Stimulated activated CD8-positive, alpha-beta memory T cell treated with anti-CD3 and anti-CD28 coated beads, Interleukin-4, amount 100 ng/mL, for 1 hour (primary cell): ENCODE data around the gene RIPOR3.
"Not testable (repeated sequence)": the region's sequence is repeated elsewhere in the genome, so short reads cannot be mapped to it uniquely, and the experiment has no call there.

ENCODE experiments used
- DNase-seq, 2 donors: peaks; one replicate each; pipeline ENCODE4 v3.0.0-alpha.2; 2020; ENCODE audit warnings: low read depth in 2 of 2, low spot score in 1 of 2

RIPOR3 gene

DNA sequence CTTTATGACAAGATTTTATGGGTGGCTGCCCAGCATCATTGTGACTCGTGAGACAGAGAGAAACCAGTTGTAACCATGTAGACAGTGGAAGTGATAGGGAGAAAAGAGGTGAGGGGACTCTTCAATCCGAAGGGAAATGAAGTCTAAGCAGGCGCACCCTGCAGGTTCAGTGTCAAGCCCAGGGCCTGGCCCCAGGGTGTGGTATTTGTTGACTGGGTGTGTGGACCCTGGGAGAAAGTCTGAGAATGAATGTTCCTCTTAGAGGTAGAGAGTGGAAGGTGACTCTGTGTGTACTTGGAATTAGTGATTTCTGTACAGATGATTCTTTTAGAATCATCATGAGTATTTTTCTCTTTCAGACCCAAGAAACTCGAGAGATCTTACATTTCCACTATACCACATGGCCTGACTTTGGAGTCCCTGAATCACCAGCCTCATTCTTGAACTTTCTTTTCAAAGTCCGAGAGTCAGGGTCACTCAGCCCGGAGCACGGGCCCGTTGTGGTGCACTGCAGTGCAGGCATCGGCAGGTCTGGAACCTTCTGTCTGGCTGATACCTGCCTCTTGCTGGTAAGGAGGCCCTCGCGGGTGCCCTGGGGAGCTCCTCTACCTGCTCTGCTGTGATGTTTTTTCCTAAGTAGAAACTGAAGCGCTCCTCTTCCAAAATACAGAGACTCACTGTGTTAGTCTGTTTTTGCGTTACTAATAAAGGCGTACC lies 113.1 kb downstream of the RIPOR3 start:
- DNase-seq = no peak

DNA sequence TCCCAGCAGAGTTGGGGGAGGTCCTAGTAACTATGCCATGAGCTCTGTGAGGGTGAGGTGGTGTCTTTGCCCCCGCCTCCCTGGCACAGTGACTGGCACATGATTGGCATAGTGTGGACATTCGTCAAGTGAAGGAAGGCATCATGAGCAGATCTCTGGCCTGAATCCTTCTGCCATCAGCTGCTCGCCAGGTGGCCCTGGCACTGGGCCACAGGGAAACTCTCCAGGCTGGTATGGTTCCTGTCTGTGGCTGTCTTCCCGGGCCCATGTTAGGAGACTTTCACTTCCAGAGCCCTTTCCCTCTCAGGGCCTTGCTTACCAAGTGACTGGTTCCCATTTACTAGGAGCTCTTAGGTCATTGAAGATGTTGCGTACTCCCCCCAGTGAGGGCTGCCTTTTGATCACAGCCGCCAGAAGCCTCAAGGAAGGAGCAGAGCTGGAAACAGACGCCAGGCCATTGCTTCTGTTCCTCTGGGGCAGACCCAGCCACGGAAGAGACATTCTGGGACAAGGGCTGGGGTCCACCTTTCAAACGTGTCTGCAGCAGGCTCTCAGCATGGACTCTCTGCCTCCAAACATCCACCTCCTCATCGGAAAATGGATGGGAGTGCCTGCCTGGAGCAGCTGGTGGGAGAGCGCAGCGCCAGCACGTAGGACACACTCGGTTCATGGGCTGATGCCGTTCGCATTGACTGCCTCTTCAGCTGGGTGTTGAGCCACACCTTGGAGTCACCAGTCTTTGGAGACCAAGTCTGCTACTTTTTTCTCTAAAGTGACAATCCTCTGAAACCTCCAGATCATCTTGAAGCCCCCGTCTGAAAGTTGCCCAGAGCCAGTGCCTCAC lies 113.9 kb downstream of the RIPOR3 start:
- DNase-seq = no peak

DNA sequence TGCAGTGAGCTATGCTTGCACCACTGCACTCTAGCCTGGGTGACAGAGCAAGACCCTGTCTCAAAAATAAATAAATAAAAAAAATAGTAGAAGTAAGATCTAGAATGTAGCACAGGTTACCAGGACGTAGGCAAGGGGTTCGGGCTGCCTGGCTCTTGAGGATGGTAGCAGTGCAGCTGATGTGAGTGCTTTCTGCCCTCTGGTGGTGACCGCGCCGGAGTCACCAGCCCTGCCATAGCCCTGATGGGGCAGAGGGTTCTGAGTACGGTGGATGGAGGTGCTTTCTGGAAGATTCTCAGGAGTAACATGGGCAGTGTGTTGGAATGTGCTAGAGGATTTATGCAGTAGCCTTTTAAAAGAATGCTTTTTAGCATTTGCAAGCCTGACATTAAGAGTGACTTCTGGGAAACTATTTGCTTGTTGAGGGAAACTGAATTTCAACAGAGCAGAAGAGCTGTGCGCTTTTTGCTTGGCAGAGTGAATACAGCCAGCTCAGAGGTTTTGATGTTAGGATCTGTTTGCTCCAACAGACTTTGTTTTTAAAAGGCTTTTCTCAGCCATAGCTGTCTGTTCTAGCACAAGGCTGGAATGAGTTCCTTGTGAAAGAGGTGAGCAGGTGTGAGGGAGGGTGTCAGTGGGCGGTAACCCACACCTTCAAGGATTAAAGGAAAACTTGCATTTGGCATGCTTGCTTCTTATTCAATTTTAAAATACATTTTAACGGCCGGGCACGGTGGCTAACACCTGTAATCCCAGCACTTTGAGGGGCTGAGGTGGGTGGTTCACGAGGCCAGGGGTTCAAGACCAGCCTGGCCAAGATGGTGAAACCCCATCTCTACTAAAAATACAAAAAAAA lies 115.2 kb downstream of the RIPOR3 start:
- DNase-seq = peak in 1 of 2 donors; percentile 33

DNA sequence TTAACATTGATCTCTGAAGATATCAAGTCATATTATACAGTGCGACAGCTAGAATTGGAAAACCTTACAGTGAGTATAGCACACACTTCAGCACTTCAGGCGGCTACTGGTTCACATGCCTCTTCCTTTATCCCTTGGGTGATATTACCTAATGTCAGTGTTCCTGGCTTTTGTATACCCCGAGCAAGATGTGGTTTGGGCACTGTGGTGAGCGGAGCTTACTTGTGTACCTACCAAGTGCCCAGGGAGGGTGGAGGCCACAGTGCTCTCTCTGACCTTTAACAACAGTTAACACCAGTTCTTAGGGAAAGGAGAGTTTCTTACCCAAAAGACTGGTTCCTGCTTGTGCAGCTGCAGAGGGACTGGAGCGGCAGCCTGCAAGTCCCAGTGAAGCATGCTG lies 116.8 kb downstream of the RIPOR3 start:
- no peak for DNase-seq

DNA sequence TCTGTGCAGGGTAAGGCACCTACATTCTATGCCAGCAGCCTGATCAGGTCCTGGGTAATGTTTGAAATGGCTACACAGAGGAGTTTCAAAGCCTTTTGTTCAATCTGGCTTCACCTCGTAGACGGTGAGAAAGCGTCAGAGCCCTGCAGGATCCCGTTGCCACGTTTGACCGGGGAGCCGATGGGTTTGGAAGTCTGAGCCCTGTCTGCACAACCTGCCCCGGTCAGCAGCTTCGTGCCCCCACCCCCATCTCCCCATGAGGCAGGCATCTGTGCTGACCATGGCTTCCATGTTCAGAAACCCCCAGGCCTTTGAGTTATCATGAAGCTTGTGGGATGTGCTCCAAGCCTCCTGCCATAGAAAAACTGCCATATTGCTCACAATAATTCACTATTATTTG lies 117.2 kb downstream of the RIPOR3 start:
- DNase-seq = no peak

DNA sequence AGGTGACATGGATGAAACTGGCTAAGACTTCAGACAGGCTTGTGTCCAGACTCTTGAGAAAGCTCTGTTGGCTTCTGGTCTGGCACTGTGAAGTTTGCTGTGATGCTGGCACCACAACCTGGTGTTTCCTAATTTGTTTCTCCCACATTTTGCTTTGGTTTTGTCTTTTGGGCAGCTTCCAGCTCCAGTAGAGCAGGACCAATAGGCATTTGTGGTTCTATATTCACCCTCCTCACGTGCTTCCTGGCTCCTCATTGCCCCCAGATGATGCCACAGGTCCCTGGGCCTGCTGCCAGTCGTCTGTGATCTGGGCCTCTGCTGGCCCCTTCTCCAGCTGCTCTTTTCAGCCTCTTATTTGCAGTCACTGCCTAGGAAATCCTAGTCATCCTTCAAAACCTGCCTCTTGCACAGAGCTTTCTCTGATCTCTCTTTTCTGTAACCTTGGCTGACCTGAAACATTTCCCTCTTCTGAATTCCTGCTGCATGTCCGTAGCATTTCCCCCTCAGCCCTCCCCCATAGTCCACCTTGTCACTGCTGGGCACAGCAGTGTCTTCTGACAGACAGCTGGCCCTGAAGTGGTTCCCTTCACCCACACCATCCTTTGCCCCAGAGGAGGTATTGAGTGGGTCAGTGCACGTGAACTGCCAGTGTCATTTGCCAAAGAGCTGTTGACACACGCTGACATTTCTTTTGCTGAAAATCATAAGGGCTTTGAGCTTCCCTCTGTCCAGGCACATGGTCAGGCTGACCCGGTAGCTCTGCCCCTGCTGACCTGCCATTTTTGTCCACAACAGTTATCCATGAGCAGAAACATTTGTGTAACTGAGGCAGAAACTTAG lies 118.2 kb downstream of the RIPOR3 start:
- no peak for DNase-seq

DNA sequence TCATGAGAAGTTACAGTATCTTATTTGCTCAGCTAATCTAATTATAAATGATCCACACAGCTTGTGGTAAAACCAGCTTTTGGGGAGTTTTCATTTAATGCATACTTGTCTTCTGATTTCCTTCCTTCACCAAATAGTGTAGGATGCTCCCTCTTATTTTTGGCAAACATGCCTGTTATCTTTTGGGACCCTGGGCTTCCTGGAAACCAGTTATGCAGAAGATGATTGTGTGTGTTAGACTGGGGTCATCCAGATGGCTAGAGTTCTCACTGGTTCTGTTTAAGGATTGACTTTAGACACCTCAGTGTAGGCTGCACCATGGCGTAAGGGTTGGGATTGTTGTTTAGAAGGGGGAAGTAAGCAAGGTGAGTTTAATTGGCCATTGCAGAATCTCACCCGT lies 119.9 kb downstream of the RIPOR3 start:
- no peak for DNase-seq

DNA sequence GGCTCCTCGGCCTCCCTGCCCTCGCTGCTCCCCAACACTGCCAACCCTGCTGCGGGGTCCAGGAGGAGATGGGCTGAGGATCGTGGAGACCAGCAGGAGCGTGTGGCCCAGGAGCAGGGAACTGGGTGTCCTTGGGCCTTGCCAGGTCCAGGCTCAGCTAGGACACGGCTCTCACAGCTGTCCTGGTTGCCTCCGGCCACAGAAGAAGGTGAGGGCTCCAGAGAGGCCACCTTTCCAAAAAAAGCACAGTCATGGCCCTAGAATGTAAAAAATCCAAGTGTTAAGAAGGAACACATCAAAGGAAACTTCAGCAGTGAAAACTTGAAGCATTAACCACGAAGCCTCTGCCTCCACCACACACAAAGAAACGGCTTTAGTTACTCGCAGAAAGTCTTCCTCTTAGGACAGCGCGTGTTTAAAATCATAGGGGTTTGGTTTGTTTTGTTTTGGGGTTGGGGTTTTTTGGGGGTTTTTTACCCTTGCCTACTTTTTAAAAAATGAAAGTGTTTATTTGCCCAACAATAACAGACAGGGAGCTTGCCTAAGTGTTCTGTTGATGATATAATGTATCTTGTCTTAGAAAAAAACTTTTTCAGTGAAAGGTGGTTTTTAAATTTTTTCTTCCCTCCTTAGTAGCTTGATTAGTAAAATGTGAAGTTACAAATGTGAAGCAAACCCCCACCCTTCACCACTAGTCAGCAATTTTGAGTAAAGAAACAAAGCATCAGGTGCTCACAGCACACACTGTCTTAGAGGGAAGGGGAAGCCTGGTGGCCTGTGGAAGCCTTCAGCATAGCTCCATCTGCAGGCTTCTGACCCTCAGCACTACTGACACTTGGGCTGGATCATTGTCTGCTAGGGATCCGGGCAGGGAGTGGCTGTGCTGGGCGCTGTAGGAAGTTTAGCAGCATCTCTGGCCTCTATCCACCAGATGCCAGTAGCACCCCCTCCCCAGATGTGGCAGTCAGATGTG lies 121.2 kb downstream of the RIPOR3 start:
- DNase-seq = no peak

DNA sequence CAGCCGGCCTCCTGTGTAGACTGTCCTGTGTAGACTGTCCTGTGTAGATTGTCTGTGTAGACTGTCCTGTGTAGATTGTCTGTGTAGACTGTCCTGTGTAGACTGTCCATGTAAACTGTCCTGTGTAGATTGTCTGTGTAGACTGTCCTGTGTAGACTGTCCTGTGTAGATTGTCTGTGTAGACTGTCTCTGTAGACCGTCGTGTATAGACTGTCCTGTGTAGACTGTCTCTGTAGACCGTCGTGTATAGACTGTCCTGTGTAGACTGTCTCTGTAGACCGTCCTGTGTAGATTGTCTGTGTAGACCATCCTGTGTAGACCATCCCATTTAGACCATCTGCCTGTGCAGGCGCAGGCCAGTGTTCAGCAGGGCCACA lies 121.9 kb downstream of the RIPOR3 start:
- not testable (repeated sequence) for DNase-seq

DNA sequence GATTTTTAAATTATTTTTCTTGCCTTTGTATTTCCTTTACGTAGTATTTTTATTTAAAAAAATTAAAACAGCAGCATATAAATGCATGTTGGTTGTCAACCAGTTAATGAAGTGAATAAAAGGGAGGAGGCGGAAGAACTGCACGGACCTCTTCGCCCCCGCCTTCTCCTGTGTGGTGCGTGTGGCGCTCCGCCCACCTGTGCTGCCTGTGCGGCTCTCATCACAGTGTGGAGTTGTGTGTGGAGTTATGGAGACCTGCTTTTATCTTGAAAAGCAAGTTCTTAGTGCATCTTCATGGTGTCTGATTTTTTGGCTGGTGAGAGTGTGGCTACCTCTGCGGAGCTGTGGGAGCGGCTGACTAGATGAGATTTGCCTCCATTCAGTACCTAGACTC lies 122.8 kb downstream of the RIPOR3 start:
- DNase-seq = no peak

DNA sequence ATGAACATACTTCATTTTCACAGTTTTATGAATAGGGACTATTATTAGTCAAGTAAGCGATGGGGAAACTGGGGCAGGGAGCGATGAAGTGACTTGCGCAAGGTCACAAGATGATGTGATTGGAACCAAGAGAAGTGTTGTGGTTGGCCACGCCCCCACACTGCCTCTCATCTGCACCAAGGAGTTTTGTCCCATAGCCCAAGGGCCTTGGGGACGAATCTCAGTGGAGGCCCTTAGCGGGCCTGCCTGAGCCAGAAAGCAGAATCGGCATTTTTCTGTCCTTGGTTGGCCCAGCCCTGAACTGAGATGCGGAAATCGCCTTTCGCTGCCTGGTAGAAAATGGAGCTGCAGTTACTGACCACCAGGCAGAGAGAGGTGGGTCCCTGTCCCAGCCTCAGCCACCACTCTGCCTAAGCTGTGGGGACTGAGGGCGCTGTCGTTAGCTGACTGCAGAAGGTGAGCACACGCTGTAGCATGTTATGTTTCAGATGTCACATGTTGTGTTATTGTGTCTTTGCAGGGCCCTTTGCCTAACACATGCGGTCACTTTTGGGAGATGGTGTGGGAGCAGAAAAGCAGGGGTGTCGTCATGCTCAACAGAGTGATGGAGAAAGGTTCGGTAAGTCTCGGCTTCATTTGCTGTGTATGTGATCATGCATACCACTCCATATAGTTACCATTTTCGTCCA lies 123.3 kb downstream of the RIPOR3 start:
- no peak for DNase-seq

DNA sequence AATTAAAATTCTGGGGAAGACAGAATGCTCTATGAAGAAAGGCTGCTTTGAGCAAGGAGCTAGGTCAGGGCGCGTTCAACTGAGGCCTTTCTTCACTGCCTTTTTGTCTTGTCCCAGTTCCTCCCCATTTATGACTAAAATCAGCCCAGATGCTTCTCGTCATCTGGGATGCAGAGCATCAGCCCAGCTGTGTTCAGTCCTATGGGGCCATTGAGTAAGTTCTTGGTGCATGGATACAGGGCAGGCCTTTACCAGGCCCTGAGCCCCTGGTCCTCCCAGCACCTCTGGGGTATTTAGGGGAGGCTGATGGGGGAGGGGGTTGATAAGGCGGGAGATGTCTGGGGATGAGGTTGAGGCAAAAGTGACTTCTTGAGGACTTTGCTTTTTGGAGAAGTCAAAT lies 125.5 kb downstream of the RIPOR3 start:
- DNase-seq = no peak

DNA sequence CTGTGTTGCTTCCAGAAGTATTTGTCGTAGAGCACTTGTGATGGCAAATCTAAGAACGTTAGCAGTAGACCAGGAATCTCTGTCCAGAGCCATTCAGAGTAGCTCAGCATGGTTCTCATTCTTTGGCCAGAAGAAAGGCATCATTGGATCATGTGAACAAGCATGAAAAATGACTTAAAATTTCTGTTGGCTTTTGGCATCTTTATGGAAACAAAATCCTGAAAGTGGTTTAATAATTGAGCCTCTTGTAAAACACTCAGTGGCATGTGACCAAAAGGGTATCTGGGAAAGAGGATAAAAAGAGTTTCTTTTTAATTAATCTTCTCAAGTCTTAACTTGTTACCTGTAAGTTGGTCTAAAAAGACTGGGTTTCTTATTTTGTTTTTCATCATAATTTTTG lies 126.0 kb downstream of the RIPOR3 start:
- no peak for DNase-seq

DNA sequence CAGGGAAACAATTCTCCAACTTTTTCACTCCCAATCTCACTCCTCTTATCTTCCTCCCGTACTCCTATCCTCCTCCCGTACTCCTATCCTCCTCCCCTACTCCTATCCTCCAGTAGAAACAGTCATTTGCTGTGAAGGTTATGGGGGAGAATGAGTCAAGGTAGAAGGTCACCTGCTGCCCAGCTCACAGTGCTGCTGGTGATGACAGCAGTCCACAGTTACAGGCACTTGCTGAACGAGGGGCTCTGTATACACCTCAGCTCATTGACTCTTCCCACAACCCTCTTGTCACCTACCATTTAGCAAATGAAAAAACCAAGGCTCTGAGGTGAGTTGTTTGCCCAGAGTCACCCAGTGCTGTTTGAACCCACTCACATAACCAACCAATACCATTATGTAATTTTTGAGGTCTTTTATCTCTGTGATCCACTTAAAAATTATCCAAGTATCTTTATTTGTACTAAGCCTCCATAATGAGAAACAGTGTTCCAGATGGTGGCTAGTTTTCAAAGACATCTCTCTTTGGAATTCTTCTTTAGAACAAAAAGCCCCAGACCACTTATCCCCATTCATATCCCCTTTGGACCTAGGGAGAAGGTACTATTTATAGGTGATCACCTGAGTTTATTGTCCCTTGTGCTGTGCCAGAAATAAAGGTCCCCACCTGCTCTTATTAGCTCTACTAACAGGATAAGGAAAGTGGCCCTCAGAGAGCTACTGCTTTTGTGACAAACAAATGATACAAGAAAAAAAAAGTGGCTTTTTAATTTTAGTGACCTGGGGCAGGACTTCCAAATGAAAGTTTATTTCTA lies 128.0 kb downstream of the RIPOR3 start:
- DNase-seq = no peak

DNA sequence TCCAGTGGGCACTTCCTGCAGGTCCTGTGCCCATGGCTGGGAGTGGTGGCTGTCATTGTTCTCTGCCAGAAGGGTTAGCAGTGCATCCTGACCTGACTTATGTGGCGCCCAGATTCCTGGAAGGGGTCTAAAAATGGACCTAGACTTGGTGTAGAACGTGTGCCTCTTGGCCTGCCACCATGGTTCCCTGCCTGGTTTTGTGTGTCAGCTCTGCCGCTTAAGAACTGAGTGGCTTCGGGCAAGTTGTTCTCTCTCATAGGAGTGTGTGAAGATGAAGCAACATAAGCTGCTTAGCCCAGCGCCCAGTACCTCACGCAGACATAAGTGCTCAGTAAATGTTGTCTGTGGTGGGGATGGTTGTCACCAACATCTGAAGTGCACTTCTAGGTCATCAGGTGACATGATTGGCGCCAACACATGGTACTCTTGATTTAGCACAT lies 129.1 kb downstream of the RIPOR3 start:
- DNase-seq = no peak

DNA sequence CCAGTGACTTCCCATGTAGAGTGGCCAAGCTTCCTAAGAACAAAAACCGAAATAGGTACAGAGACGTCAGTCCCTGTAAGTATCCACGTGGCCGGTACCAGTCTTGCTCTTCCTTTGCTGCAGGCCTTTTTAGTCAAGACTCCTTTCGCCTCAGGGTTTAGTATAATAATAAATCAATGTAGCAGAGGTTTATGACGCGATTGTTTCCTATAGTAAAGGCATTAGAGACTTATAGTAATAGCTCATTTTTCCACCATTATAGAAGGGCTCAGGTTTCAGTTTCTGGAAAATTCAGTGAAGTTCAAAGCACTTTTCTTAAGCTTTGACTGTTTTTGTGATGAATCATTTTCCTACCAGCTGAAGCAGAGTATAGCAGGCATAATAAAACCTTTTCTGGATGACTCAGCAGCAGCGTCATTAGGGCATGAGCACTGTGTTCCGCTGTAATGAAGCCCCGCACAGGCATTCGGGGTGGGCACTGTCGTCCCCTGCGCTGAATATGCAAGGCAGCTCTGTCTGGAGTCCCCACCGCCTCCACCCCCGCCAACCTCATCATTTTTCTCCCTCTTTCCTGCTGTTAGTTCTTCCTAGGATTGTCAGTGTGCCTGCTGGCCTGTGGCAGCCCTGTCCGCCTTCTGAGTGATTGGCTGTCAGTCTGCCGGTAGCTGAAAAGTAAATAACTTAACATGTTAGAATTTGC lies 129.8 kb downstream of the RIPOR3 start:
- no peak for DNase-seq

DNA sequence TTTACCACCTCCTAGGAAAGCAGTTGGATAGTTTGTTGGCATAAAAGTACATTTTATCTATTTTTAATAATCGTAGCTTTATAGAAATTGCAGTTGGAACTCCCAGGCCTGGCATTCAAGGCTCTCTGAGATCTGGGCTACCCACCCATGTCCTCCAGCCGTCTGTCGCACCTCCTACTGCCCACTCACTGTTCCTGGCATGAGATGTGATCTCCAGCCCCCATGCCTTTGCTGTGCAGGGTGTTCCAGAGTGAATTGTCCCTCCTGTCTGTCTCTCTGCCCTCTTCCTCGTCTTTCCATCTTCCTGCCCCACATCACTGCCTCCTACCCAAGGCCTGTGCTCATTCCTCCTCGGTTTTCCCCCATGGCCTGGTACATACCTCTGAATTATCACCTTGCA lies 130.5 kb downstream of the RIPOR3 start:
- no peak for DNase-seq
